ENCODE data around the gene IRF6. TPM values are rescaled to one million over a fixed set of nuclear protein-coding genes. Genes with fewer than 3 reads are reported as not detected.
A peak's percentile ranks its signal among the peaks of the same experiment; 100 is the strongest.

The IRF6 gene
- total RNA-seq, 4 donors from 2014 or later = 26.7 to 41.9 (median 32.7) TPM

DNA sequence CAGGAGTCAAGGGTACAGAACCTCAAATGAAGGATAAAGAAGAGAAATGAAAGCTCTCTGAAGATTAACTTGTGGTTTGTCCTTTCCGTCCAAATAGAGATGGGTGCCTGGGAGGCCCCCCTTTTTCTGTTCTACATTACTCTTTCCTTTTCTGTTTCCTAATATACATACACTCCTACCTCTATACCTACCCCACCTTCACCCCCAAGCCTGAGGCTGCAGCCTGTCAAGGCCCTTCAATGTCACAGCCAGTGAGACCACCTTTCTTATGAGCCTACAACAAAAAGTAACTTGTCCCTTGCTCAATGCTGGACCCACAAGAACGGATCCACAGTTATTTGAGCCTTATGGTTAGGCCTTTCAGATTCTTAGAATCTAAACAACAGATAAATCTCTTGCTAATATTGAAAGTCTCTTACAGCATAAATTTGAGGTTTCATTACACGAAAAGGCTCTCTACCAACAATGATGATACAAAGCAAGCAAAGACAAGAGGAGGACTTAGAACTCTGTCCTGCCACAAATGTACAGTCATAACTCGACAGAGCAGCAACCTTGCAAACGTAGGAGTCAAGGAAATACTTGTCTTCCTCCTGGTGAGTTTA, 54.2 kb downstream of the IRF6 start:
- H3K27ac ChIP-seq = no peak overlapping the region
- no peak overlapping the region for H3K4me3 ChIP-seq (replicated peaks in 1 of 3)
- no peaks in the 10 kb centered on the region for H3K27me3 ChIP-seq
- intact Hi-C loops (cut with DNase I) = no loop called here
- no peaks in the 10 kb centered on the region for H3K9me3 ChIP-seq
- no peak for DNase-seq
- H3K36me3 ChIP-seq = no peaks in the 10 kb centered on the region
- no peak for TF ChIP-seq POLR2A (IDR thresholded peaks at IDR 0.05)
- TF ChIP-seq CTCF (IDR thresholded peaks at IDR 0.05) = no peak
- H3K4me1 ChIP-seq = peaks cover 0 to 6% of the 10 kb centered on the region in 2 donors
- WGBS, 2 donors = 85% methylated on average over 5 of the region's 5 CpGs

- 81 to 88% methylated on average over 6 of the region's 6 CpGs for WGBS, 2 donors
- H3K4me3 ChIP-seq (replicated peaks in 1 of 3) = no peak overlapping the region
- TF ChIP-seq CTCF (IDR thresholded peaks at IDR 0.05) = no peak
- TF ChIP-seq POLR2A (IDR thresholded peaks at IDR 0.05) = no peak
- intact Hi-C loops (cut with DNase I) = no loop called here
- H3K4me1 ChIP-seq = peaks cover 0 to 6% of the 10 kb centered on the region in 2 donors
- DNase-seq = no peak
- no peaks in the 10 kb centered on the region for H3K9me3 ChIP-seq
- H3K27me3 ChIP-seq = no peaks in the 10 kb centered on the region
- H3K36me3 ChIP-seq = no peaks in the 10 kb centered on the region
- H3K27ac ChIP-seq = no peak overlapping the region
Measured at GRCh38 chr1:209749670-209750323, 56.1 kb downstream of the IRF6 start.

GRCh38 chr1:209749205-209749604, 56.7 kb downstream of the IRF6 start:
- Histone ChIP-seq H3K4me3 (replicated peaks in 1 of 3) (no peak overlapping the region), H3K27ac (no peak overlapping the region), H3K36me3 (no peaks in the 10 kb centered on the region), H3K27me3 (no peaks in the 10 kb centered on the region), H3K4me1 (peaks cover 0 to 6% of the 10 kb centered on the region in 2 donors), H3K9me3 (no peaks in the 10 kb centered on the region)
- 63 to 68% methylated on average over 2 of the region's 2 CpGs for WGBS, 2 donors
- intact Hi-C loops (cut with DNase I) = no loop called here
- no peak for DNase-seq
- TF ChIP-seq POLR2A (IDR thresholded peaks at IDR 0.05) (no peak), CTCF (IDR thresholded peaks at IDR 0.05) (no peak)

- Histone ChIP-seq H3K36me3 (no peaks in the 10 kb centered on the region), H3K4me3 (replicated peaks in 1 of 3) (no peak overlapping the region), H3K27ac (no peak overlapping the region), H3K9me3 (no peaks in the 10 kb centered on the region), H3K27me3 (no peaks in the 10 kb centered on the region), H3K4me1 (peaks cover 0 to 6% of the 10 kb centered on the region in 2 donors)
- intact Hi-C loops (cut with DNase I) = no loop called here
- no peak for TF ChIP-seq POLR2A (IDR thresholded peaks at IDR 0.05)
- no peak for TF ChIP-seq CTCF (IDR thresholded peaks at IDR 0.05)
- no peak for DNase-seq
- 76 to 79% methylated on average over 4 of the region's 4 CpGs for WGBS, 2 donors
Measured at GRCh38 chr1:209748620-209749019, 57.3 kb downstream of the IRF6 start.

GRCh38 chr1:209747580-209748262, 58.2 kb downstream of the IRF6 start:
- no peak overlapping the region for H3K4me3 ChIP-seq (replicated peaks in 1 of 3)

More at GRCh38 chr1:209747580-209748262, 58.2 kb downstream of the IRF6 start:
- Histone ChIP-seq H3K27ac (peak overlapping the region in 1 of 3 donors; percentile 45), H3K27me3 (no peaks in the 10 kb centered on the region), H3K9me3 (no peaks in the 10 kb centered on the region), H3K36me3 (no peaks in the 10 kb centered on the region), H3K4me1 (peaks cover 0 to 6% of the 10 kb centered on the region in 2 donors)
- TF ChIP-seq CTCF (IDR thresholded peaks at IDR 0.05) = peak; percentile 68 to 93 (median 83)
- no peak for TF ChIP-seq POLR2A (IDR thresholded peaks at IDR 0.05)
- peak; percentile 91 to 95 for DNase-seq
- intact Hi-C loops (cut with DNase I) = no loop called here
- WGBS, 2 donors = 17 to 27% methylated on average over 12 to 24 of the region's 37 CpGs
